H9 (cell line): Measurements from ENCODE around the gene RUNX2. TPM values are rescaled to one million over a fixed set of nuclear protein-coding genes. Genes with fewer than 3 reads are reported as not detected.

Experiments
- DNase-seq: peaks from one replicate; pipeline ENCODE4 v3.0.0-alpha.2; 2017
- H2AFZ ChIP-seq: one replicate; pipeline ENCODE4 v1.6.1; 2013; ENCODE audit warnings: mild to moderate bottlenecking, low read length, control low read depth, moderate library complexity
- H2AK5ac ChIP-seq: 2 replicates; pipeline ENCODE4 v1.6.1; 2013; ENCODE audit warnings: low read length, control low read depth, mixed read lengths; ENCODE audit not compliant: insufficient read length
- H2BK120ac ChIP-seq: one replicate; pipeline ENCODE4 v1.6.1; 2013; ENCODE audit warnings: low read depth, mild to moderate bottlenecking, low read length, control low read depth, inconsistent platforms; ENCODE audit not compliant: poor library complexity, severe bottlenecking
- H2BK12ac ChIP-seq: 2 replicates; pipeline ENCODE4 v1.6.1; 2013; ENCODE audit warnings: low read length, control low read depth, mixed read lengths, low read depth; ENCODE audit not compliant: insufficient read length
- H2BK15ac ChIP-seq: 2 replicates; pipeline ENCODE4 v1.6.1; 2013; ENCODE audit warnings: low read depth, low read length, control low read depth
- H2BK20ac ChIP-seq: one replicate; pipeline ENCODE4 v1.6.1; 2013; ENCODE audit warnings: low read depth, mild to moderate bottlenecking, low read length, control low read depth, inconsistent platforms; ENCODE audit not compliant: poor library complexity, severe bottlenecking
- H2BK5ac ChIP-seq: 2 replicates; pipeline ENCODE4 v1.6.1; 2013; ENCODE audit warnings: low read length, control low read depth, mixed read lengths; ENCODE audit not compliant: insufficient read length
- H3K14ac ChIP-seq: 2 replicates; pipeline ENCODE4 v1.6.1; 2013; ENCODE audit warnings: low read length, control low read depth; ENCODE audit not compliant: insufficient read depth
- H3K18ac ChIP-seq: 2 replicates; pipeline ENCODE4 v1.6.1; 2013; ENCODE audit warnings: low read depth, mild to moderate bottlenecking, mixed read lengths, low read length, control low read depth; ENCODE audit not compliant: insufficient read length
- H3K23ac ChIP-seq: 2 replicates; pipeline ENCODE4 v1.6.1; 2013; ENCODE audit warnings: low read length, control low read depth, mixed read lengths, low read depth; ENCODE audit not compliant: insufficient read length
- H3K23me2 ChIP-seq: 2 replicates; pipeline ENCODE4 v1.6.1; 2013; ENCODE audit warnings: low read depth, mild to moderate bottlenecking, mixed read lengths, low read length, control low read depth; ENCODE audit not compliant: insufficient read length, poor library complexity, severe bottlenecking
- H3K27ac ChIP-seq: 2 replicates; pipeline ENCODE4 v1.5.1; 2013; ENCODE audit warnings: low read length, control low read depth, mixed read lengths, low read depth; ENCODE audit not compliant: insufficient read length
- H3K27me3 ChIP-seq: 2 replicates; pipeline ENCODE4 v1.6.1; 2013; ENCODE audit warnings: low read length, control low read depth, inconsistent platforms; ENCODE audit not compliant: insufficient read depth
- H3K4ac ChIP-seq: 2 replicates; pipeline ENCODE4 v1.6.1; 2013; ENCODE audit warnings: low read depth, mild to moderate bottlenecking, control low read depth, inconsistent platforms, low read length, moderate library complexity
- H3K4me1 ChIP-seq: 2 replicates; pipeline ENCODE4 v1.6.1; 2013; ENCODE audit warnings: low read length, control low read depth, inconsistent platforms; ENCODE audit not compliant: insufficient read depth
- H3K4me2 ChIP-seq: 2 replicates; pipeline ENCODE4 v1.6.1; 2013; ENCODE audit warnings: low read length, control low read depth, mixed read lengths; ENCODE audit not compliant: insufficient read length, insufficient read depth
- H3K56ac ChIP-seq: 2 replicates; pipeline ENCODE4 v1.6.1; 2013; ENCODE audit warnings: low read depth, mild to moderate bottlenecking, mixed read lengths, low read length, control low read depth; ENCODE audit not compliant: insufficient read length
- H3K79me1 ChIP-seq: 2 replicates; pipeline ENCODE4 v1.6.1; 2013; ENCODE audit warnings: low read depth, mild to moderate bottlenecking, moderate library complexity, low read length, control low read depth, inconsistent platforms; ENCODE audit not compliant: insufficient read depth, poor library complexity, severe bottlenecking
- H3K79me2 ChIP-seq: 2 replicates; pipeline ENCODE4 v1.6.1; 2013; ENCODE audit warnings: low read length, control low read depth, inconsistent platforms; ENCODE audit not compliant: insufficient read depth
- H3K9ac ChIP-seq: 2 replicates; pipeline ENCODE4 v1.6.1; 2013; ENCODE audit warnings: low read length, control low read depth, mixed read lengths; ENCODE audit not compliant: insufficient read length; ENCODE audit errors: extremely low read depth
- H3K9me3 ChIP-seq: one replicate; pipeline ENCODE4 v1.6.1; 2013; ENCODE audit warnings: low read depth, low read length, inconsistent platforms; ENCODE audit not compliant: control insufficient read depth
- H3T11ph ChIP-seq: one replicate; pipeline ENCODE4 v1.6.1; 2013; ENCODE audit warnings: mild to moderate bottlenecking, low read length, control low read depth, inconsistent platforms
- H4K20me1 ChIP-seq: one replicate; pipeline ENCODE4 v1.6.1; 2013; ENCODE audit not compliant: control insufficient read depth, insufficient read length, insufficient read depth
- H4K5ac ChIP-seq: 2 replicates; pipeline ENCODE4 v1.6.1; 2013; ENCODE audit warnings: low read depth, mild to moderate bottlenecking, mixed read lengths, low read length, control low read depth; ENCODE audit not compliant: insufficient read length
- H4K8ac ChIP-seq: replicated peaks from 2 replicates; pipeline ENCODE4 v1.6.1; 2013; ENCODE audit warnings: low read length, control low read depth, mixed read lengths, low read depth; ENCODE audit not compliant: insufficient read length
- H4K91ac ChIP-seq: 2 replicates; pipeline ENCODE4 v1.6.1; 2013; ENCODE audit warnings: low read depth, mild to moderate bottlenecking, moderate library complexity, mixed read lengths, low read length, control low read depth; ENCODE audit not compliant: insufficient read length
- H3K27ac Mint-ChIP-seq, 3 experiments: 2 replicates in 2 of 3; 3 replicates in 1 of 3; pipeline ENCODE4 v1.8.0; 2020 to 2021; ENCODE audit warnings: mixed read lengths in 3 of 3, mild to moderate bottlenecking in 1 of 3, moderate library complexity in 1 of 3
- H3K27me3 Mint-ChIP-seq: 2 replicates; pipeline ENCODE4 v1.8.0; 2021; ENCODE audit warnings: low read depth, mild to moderate bottlenecking, moderate library complexity, mixed read lengths
- H3K36me3 Mint-ChIP-seq, 3 experiments: 2 replicates in 2 of 3; 3 replicates in 1 of 3; pipeline ENCODE4 v1.8.0; 2020 to 2021; ENCODE audit warnings: low read depth in 3 of 3, mixed read lengths in 3 of 3; ENCODE audit not compliant: insufficient read depth in 1 of 3
- H3K4me1 Mint-ChIP-seq, 2 experiments: 2 replicates each; pipeline ENCODE4 v1.8.0; 2020; ENCODE audit warnings: mixed read lengths in 2 of 2
- H3K4me3 Mint-ChIP-seq, 2 experiments: 2 replicates in 1 of 2; 3 replicates in 1 of 2; pipeline ENCODE4 v1.8.0; 2020 to 2021; ENCODE audit warnings: mild to moderate bottlenecking in 2 of 2, mixed read lengths in 2 of 2, moderate library complexity in 1 of 2
- H3K9me3 Mint-ChIP-seq, 2 experiments: 2 replicates in 1 of 2; 3 replicates in 1 of 2; pipeline ENCODE4 v1.8.0; 2020; ENCODE audit warnings: mild to moderate bottlenecking in 2 of 2, mixed read lengths in 2 of 2, moderate library complexity in 1 of 2
- WGBS: extraction: QIAGEN DNeasy Blood & Tissue Kit; methylation state at CpG from one replicate; pipeline ENCODE4 v1.1.7; 2013; ENCODE audit warnings: missing lambda C conversion rate, low lambda C conversion rate, mixed read lengths; ENCODE audit not compliant: insufficient read length; ENCODE audit errors: extremely low coverage; 5-methylcytosine and 5-hydroxymethylcytosine counted together
- total RNA-seq: library from RNA; stranded (reverse); gene quantifications from 2 replicates; pipeline ENCODE4 v1.2.1, GENCODE V29; 2021
- TF ChIP-seq, protein P1 (sequence below): fragments of 200-600 bp; sonication (generic); conservative IDR thresholded peaks from 3 replicates; pipeline ENCODE4 v1.8.0; 2021; ENCODE audit warnings: antibody characterized with exemption, mild to moderate bottlenecking

RUNX2 gene
- total RNA-seq, 1 experiment from 2014 or later, result 0.15 TPM

- Histone ChIP-seq H2BK12ac (no peak overlapping the region), H2BK5ac (no peak overlapping the region), H3K23ac (no peak overlapping the region), H3K4me1 (no peaks in the 10 kb centered on the region; the same call in 1 of the 2 replicates), H2BK120ac (no peak overlapping the region), H4K8ac (no peak overlapping the region), H3K27me3 (peaks cover 20% of the 10 kb centered on the region; the same call in 1 of the 2 replicates), H3K79me1 (no peaks in the 10 kb centered on the region), H3K27ac (no peak overlapping the region), H2BK15ac (no peak overlapping the region), H3K4me2 (no peak overlapping the region), H3T11ph (no peak overlapping the region), H3K9me3 (no peaks in the 10 kb centered on the region), H3K56ac (no peak overlapping the region), H3K4ac (no peak overlapping the region), H2BK20ac (no peak overlapping the region), H3K9ac (no peak overlapping the region), H3K14ac (no peak overlapping the region), H3K79me2 (no peaks in the 10 kb centered on the region), H3K23me2 (peaks cover 6% of the 10 kb centered on the region), H4K91ac (no peak overlapping the region), H2AFZ (no peak overlapping the region), H4K20me1 (no peaks in the 10 kb centered on the region), H2AK5ac (no peak overlapping the region), H3K18ac (no peak overlapping the region), H4K5ac (no peak overlapping the region)
- H3K4me1 Mint-ChIP-seq, result peaks cover 26 to 30% of the 10 kb centered on the region in 2 experiments
- WGBS, result no CpG with 5 or more reads among the region's 6 CpGs
- H3K27me3 Mint-ChIP-seq, result peaks cover 66% of the 10 kb centered on the region
- no peak overlapping the region for H3K27ac Mint-ChIP-seq
- peaks cover 0 to 2% of the 10 kb centered on the region in 2 experiments; a peak in 1 of 5 replicates for H3K9me3 Mint-ChIP-seq
- no peak for DNase-seq
- peak overlapping the region in 1 of 2 experiments; percentile 60; a peak in 2 of 5 replicates for H3K4me3 Mint-ChIP-seq
- TF ChIP-seq, protein P1, sequence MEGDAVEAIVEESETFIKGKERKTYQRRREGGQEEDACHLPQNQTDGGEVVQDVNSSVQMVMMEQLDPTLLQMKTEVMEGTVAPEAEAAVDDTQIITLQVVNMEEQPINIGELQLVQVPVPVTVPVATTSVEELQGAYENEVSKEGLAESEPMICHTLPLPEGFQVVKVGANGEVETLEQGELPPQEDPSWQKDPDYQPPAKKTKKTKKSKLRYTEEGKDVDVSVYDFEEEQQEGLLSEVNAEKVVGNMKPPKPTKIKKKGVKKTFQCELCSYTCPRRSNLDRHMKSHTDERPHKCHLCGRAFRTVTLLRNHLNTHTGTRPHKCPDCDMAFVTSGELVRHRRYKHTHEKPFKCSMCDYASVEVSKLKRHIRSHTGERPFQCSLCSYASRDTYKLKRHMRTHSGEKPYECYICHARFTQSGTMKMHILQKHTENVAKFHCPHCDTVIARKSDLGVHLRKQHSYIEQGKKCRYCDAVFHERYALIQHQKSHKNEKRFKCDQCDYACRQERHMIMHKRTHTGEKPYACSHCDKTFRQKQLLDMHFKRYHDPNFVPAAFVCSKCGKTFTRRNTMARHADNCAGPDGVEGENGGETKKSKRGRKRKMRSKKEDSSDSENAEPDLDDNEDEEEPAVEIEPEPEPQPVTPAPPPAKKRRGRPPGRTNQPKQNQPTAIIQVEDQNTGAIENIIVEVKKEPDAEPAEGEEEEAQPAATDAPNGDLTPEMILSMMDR, result no peak
- 0 out of 7 replicates have a peak, but pooled peaks cover 0 to 2% (median 0%) of the 10 kb centered on the region in 3 experiments for H3K36me3 Mint-ChIP-seq
Observed at GRCh38 chr6:45664707-45665106, 336.6 kb downstream of the RUNX2 start.
